SK-N-SH treated with all-trans-retinoic acid at 6 μM for 48 hours (cell line): ENCODE data around the gene ANKRD34A.

Experiments used
- ATAC-seq: fragments of 200-7000 bp; cut with Tn5 transposase; 3 replicates; pipeline ENCODE4 v1.9.1; 2020; ENCODE audit warnings: mild to moderate bottlenecking, moderate library complexity
- ARNTL ChIP-seq: fragments of 450-650 bp; formaldehyde crosslinking; IDR thresholded peaks from 2 replicates; pipeline ENCODE4 v1.5.0; 2020; ENCODE audit warnings: low read depth, mild to moderate bottlenecking, moderate library complexity, borderline replicate concordance
- CSDC2 ChIP-seq: fragments of 250-450 bp; sonication (Bioruptor Pico); IDR thresholded peaks from 2 replicates; pipeline ENCODE4 v1.5.0; 2020; ENCODE audit warnings: mild to moderate bottlenecking, moderate library complexity
- CSRNP3 ChIP-seq: fragments of 250-450 bp; sonication (Bioruptor Pico); IDR thresholded peaks from 2 replicates; pipeline ENCODE4 v1.5.1; 2021; ENCODE audit warnings: mild to moderate bottlenecking, moderate library complexity
- ESRRG ChIP-seq: fragments of 250-450 bp; sonication (Bioruptor Pico); IDR thresholded peaks from 2 replicates; pipeline ENCODE4 v1.6.1; 2021; ENCODE audit warnings: mild to moderate bottlenecking
- ISL1 ChIP-seq: fragments of 250-450 bp; sonication (Bioruptor Pico); IDR thresholded peaks from 2 replicates; pipeline ENCODE4 v2.1.2; 2022; ENCODE audit warnings: mild to moderate bottlenecking, moderate library complexity
- PATZ1 ChIP-seq: fragments of 250-450 bp; sonication (Bioruptor Pico); IDR thresholded peaks from 2 replicates; pipeline ENCODE4 v1.8.0; 2020; ENCODE audit warnings: mild to moderate bottlenecking, moderate library complexity, borderline replicate concordance
- RARB ChIP-seq: fragments of 250-450 bp; sonication (Bioruptor Pico); IDR thresholded peaks from 2 replicates; pipeline ENCODE4 v1.8.0; 2021; ENCODE audit warnings: mild to moderate bottlenecking, moderate library complexity
- SNAI2 ChIP-seq: fragments of 250-450 bp; sonication (Bioruptor Pico); IDR thresholded peaks from 2 replicates; pipeline ENCODE4 v1.5.0; 2020; ENCODE audit warnings: mild to moderate bottlenecking, moderate library complexity
- ZNF565 ChIP-seq: fragments of 450-650 bp; formaldehyde crosslinking; conservative IDR thresholded peaks from 2 replicates; pipeline ENCODE4 v1.5.0; 2020; ENCODE audit warnings: low read depth, mild to moderate bottlenecking, moderate library complexity
- ZNF8 ChIP-seq: fragments of 450-650 bp; formaldehyde crosslinking; IDR thresholded peaks from 2 replicates; pipeline ENCODE4 v1.5.0; 2020; ENCODE audit warnings: mild to moderate bottlenecking, moderate library complexity

The ANKRD34A gene

GRCh38 chr1:145916745-145917144 lies 47.6 kb downstream of the ANKRD34A start:
- no peak for TF ChIP-seq SNAI2 (CRISPR knock-in tag)
- TF ChIP-seq CSDC2 (CRISPR knock-in tag), result no peak
- no peak for TF ChIP-seq CSRNP3
- TF ChIP-seq ESRRG (CRISPR knock-in tag), result no peak
- TF ChIP-seq RARB (CRISPR knock-in tag), result no peak
- TF ChIP-seq PATZ1 (CRISPR knock-in tag), result no peak
- ATAC-seq, result no peak

- no peak for ATAC-seq
- TF ChIP-seq ZNF565 (CRISPR knock-in tag) (no peak), ZNF8 (CRISPR knock-in tag) (no peak), ESRRG (CRISPR knock-in tag) (no peak), ARNTL (CRISPR knock-in tag) (no peak), ISL1 (CRISPR knock-in tag) (no peak), RARB (CRISPR knock-in tag) (no peak)
- TF ChIP-seq, all 23 proteins: peak for 0
Observed at GRCh38 chr1:145912128-145912641, 52.2 kb downstream of the ANKRD34A start.
